ENCODE measurements around the gene ABCG8.
"Not testable (repeated sequence)": the region's sequence is repeated elsewhere in the genome, so short reads cannot be mapped to it uniquely, and the experiment has no call there.

ABCG8 gene

DNA sequence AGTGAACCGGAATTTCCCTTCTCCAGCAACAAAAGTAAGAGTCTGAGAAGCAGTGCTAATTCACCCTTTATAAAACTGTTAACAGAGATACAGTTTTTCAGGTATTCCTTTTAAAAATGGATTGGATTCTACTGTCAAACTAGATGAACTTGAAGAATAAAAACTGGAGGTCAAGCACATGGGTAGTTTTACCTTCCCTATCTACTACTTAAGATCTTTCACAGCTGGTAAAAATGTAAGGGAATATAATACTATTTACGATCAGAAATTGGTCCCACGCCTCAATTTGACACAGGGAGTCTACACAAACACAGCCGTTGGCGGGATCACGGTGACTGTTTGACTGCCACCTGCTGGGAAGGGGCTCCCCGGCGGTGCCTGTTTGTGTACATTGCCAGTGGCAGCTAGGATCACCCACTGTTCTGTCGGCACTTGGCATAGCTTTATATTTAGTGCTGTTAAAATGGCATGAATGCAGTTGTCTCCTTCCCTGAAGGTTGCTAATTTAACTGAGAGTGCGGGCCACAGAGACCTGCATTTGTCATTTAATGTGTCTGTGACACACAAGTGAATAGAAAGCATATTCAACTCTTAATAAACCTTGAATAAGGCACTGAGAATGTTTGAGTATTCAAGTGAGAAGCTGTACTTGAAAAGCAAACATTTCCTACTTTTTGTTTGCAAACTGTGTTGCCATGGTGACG lies 59.5 kb downstream of the ABCG8 start:
- Histone ChIP-seq H3K9ac (ENCODE audit: insufficient read length) (no peak overlapping the region), H3K4me3 (no peak overlapping the region), H3K27ac (peak overlapping the region; percentile 53), H3K9me3 (ENCODE audit: low read depth, low read length) (no peaks in the 10 kb centered on the region), H3K36me3 (ENCODE audit: insufficient read depth, low read length) (peaks cover 93% of the 10 kb centered on the region)
- DNase-seq (ENCODE audit: low read depth, low spot score): peak; percentile 14
- peak; percentile 29 for TF ChIP-seq FOXP2 (optimal IDR thresholded peaks at IDR 0.05; ENCODE audit: control extremely low read depth, extremely low read length, insufficient read depth)
- no peak for TF ChIP-seq EZH2 (IDR thresholded peaks at IDR 0.05)
- no peak for TF ChIP-seq POLR2AphosphoS5 (IDR thresholded peaks at IDR 0.05; ENCODE audit: borderline replicate concordance, low read depth, low read length)

DNA sequence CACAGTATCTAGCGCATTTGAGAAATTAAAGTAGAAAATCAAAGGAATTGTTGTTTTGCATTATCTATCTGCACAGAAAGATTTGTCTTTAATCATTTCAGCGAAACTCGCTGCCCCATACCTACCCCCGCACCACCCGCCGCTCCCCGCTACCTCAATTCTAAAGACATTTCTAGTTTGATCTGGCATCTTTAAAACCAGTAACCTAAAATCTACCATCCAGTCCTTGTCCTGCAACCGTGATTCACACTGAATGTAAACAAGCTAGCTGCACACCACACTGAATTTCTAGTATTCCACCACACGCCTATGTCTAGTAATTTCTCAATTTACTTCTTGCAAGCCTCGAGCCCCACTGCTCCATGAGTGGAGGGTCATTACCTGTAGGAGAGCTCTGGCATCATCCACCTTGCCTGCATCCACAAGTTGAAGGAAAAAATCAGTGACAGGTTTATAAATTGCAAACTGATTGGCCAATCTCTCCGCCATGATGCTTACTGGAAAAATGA lies 60.1 kb downstream of the ABCG8 start:
- Histone ChIP-seq H3K9me3 (ENCODE audit: low read depth, low read length) (no peaks in the 10 kb centered on the region), H3K36me3 (ENCODE audit: insufficient read depth, low read length) (peaks cover 91% of the 10 kb centered on the region), H3K9ac (ENCODE audit: insufficient read length) (no peak overlapping the region), H3K4me3 (no peak overlapping the region), H3K27ac (0 out of 2 replicates have a peak overlapping the region, but pooled peaks have one; percentile 53)
- TF ChIP-seq EZH2 (IDR thresholded peaks at IDR 0.05) (no peak), POLR2AphosphoS5 (IDR thresholded peaks at IDR 0.05; ENCODE audit: borderline replicate concordance, low read depth, low read length) (no peak), FOXP2 (optimal IDR thresholded peaks at IDR 0.05; ENCODE audit: control extremely low read depth, extremely low read length, insufficient read depth) (no peak)
- no peak for DNase-seq (ENCODE audit: low read depth, low spot score)

DNA sequence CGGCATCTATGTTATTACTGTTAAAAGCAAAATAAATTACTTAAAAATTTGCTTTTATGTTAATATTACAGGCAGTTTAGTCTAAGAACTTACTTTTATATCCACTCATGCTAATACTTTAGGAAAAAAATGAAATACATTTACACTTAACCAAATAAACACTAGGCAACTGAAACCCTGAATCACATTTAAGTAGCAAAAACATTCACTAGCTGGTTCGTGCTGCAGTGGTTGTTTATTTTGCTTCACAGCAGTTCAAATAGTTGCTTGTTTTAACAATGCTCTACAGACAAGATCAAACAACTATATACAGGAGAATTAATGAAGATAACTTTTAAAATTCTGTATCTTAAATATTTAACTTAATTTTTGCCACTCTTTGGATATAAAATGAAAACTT lies 60.8 kb downstream of the ABCG8 start:
- Histone ChIP-seq H3K9me3 (ENCODE audit: low read depth, low read length) (no peaks in the 10 kb centered on the region), H3K9ac (ENCODE audit: insufficient read length) (no peak overlapping the region), H3K36me3 (ENCODE audit: insufficient read depth, low read length) (peaks cover 91% of the 10 kb centered on the region), H3K27ac (peak overlapping the region; percentile 22; the same call in 1 of the 2 replicates), H3K4me3 (no peak overlapping the region)
- no peak for DNase-seq (ENCODE audit: low read depth, low spot score)
- no peak for TF ChIP-seq FOXP2 (optimal IDR thresholded peaks at IDR 0.05; ENCODE audit: control extremely low read depth, extremely low read length, insufficient read depth)
- no peak for TF ChIP-seq POLR2AphosphoS5 (IDR thresholded peaks at IDR 0.05; ENCODE audit: borderline replicate concordance, low read depth, low read length)
- no peak for TF ChIP-seq EZH2 (IDR thresholded peaks at IDR 0.05)

DNA sequence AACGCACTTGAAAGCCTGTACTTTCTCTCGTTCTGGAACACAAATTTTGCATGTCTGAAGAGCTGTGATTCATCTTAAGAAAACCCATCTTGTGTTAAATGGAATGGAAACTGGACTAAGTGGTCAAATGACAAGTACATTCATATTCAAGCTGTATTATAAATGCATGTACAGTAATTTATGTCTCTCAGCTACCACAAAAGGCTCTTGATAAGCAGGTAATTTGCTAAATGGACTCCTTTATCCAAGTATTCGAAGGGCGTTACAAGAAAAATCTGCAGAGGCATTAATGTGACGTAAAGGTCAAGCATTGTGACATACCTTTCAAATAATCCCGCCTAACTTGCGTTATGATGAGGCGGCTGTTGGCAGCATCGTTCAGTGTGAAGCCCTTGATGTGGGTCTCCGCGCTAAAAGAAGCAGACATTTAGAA lies 66.6 kb downstream of the ABCG8 start:
- TF ChIP-seq POLR2AphosphoS5 (IDR thresholded peaks at IDR 0.05; ENCODE audit: borderline replicate concordance, low read depth, low read length) (no peak), EZH2 (IDR thresholded peaks at IDR 0.05) (no peak), FOXP2 (optimal IDR thresholded peaks at IDR 0.05; ENCODE audit: control extremely low read depth, extremely low read length, insufficient read depth) (no peak)
- Histone ChIP-seq H3K9me3 (ENCODE audit: low read depth, low read length) (no peaks in the 10 kb centered on the region), H3K9ac (ENCODE audit: insufficient read length) (no peak overlapping the region), H3K4me3 (no peak overlapping the region), H3K27ac (no peak overlapping the region), H3K36me3 (ENCODE audit: insufficient read depth, low read length) (peaks cover 73% of the 10 kb centered on the region)
- no peak for DNase-seq (ENCODE audit: low read depth, low spot score)

DNA sequence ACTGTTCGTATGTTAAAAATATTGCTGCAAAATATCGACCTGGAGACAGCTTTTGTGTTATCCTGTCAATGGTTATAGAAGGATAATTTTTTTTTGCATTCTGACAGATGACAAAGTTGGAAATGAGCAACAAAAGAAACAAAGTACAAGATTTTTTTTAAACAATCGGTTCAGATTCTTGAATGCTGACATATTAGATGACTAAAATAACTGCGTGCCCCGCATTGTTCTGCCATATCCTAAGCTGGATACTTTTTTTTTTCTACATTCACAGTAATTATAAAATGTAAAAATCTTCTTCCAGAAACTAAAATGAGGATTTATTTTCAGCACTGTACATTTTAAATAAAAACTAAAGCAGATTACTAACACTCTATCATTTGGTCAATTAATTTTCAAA lies 67.1 kb downstream of the ABCG8 start:
- no peak for TF ChIP-seq EZH2 (IDR thresholded peaks at IDR 0.05)
- TF ChIP-seq FOXP2 (optimal IDR thresholded peaks at IDR 0.05; ENCODE audit: control extremely low read depth, extremely low read length, insufficient read depth): no peak
- TF ChIP-seq POLR2AphosphoS5 (IDR thresholded peaks at IDR 0.05; ENCODE audit: borderline replicate concordance, low read depth, low read length): no peak
- Histone ChIP-seq H3K36me3 (ENCODE audit: insufficient read depth, low read length) (peaks cover 70% of the 10 kb centered on the region), H3K9ac (ENCODE audit: insufficient read length) (no peak overlapping the region), H3K27ac (no peak overlapping the region), H3K4me3 (no peak overlapping the region), H3K9me3 (ENCODE audit: low read depth, low read length) (no peaks in the 10 kb centered on the region)
- DNase-seq (ENCODE audit: low read depth, low spot score): no peak

DNA sequence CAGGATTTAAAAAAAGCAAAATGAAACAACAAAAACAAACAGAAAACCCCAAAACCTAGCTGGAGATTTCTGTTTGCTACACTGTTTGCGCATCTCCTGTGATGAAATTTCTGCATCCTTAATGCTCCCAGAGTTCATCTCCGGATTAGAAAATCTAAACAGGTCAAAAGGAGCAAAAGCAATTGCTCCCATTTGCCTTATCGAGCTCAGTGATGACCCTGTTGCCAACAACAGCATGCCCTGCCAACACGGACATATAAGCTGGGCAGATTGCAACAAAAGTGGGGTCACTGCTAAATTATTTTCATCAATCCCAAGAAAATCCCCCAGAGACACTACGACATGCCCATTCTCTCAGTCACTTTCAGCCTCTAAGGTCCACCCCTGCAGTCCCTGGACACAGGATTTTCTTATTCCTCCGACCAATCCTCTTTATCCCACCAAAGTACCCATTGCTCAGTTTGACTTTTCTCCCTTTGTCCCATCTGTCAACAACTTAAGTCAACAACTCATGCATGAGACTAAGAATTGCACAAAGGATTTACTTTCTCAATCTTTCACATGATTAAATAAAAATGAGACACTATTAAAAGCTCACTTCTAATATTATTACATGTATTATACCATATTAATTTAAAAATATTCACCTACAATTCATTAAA lies 67.8 kb downstream of the ABCG8 start:
- TF ChIP-seq EZH2 (IDR thresholded peaks at IDR 0.05) (no peak), FOXP2 (optimal IDR thresholded peaks at IDR 0.05; ENCODE audit: control extremely low read depth, extremely low read length, insufficient read depth) (no peak), POLR2AphosphoS5 (IDR thresholded peaks at IDR 0.05; ENCODE audit: borderline replicate concordance, low read depth, low read length) (no peak)
- Histone ChIP-seq H3K9me3 (ENCODE audit: low read depth, low read length) (no peaks in the 10 kb centered on the region), H3K27ac (no peak overlapping the region), H3K9ac (ENCODE audit: insufficient read length) (no peak overlapping the region), H3K4me3 (no peak overlapping the region), H3K36me3 (ENCODE audit: insufficient read depth, low read length) (peaks cover 70% of the 10 kb centered on the region)
- DNase-seq (ENCODE audit: low read depth, low spot score): no peak

DNA sequence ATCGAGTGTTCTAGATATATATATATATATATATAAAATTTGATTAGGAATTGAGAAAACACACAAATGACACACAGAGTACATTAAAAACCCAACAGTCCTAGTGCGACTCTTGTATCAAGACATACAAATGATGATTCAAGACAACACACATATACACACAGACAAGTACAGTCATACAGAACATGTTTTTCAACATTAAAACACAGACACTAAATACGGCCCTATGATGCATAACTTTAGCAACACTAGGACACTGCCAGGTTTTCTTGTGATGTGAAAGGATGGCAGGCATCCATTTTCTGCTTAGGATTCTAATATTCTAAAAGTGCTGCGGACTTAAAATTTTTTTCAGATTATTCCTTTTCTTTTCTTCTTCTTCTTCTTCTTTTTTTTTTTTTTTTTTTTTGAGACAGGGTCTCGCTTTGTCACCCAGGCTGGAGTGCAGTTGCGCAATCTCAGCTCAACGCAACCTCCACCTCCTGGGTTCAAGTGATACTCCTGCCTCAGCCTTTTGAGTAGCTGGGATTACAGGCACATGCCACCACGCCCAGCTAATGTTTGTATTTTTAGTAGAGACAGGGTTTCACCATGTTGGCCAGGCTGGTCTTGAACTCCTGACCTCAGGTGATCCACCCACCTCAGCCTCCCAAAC lies 72.5 kb downstream of the ABCG8 start:
- H3K36me3 ChIP-seq (ENCODE audit: insufficient read depth, low read length): peaks cover 71% of the 10 kb centered on the region
- not testable (repeated sequence) for H3K4me3 ChIP-seq; H3K9ac ChIP-seq (ENCODE audit: insufficient read length); DNase-seq (ENCODE audit: low read depth, low spot score); H3K9me3 ChIP-seq (ENCODE audit: low read depth, low read length); H3K27ac ChIP-seq

DNA sequence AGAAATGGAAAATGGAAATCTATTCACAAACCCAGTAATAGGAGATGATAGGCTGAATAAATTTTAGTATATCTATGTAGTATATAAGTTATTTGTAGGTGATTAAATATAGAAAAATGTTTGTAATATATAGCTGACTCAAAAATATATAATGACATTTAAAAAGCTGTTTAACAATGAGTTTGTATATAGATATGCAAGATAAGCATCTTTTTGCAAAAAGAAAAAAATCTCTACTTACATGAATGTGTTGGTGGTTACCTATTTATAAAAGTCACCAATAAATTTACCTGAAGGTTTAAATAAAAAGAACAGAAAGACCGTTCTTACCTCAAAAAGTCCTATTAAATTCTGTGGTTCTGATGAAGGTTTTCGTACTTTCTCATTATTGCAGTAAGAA lies 85.7 kb downstream of the ABCG8 start:
- Histone ChIP-seq H3K9ac (ENCODE audit: insufficient read length) (no peak overlapping the region), H3K9me3 (ENCODE audit: low read depth, low read length) (no peaks in the 10 kb centered on the region), H3K27ac (0 out of 2 replicates have a peak overlapping the region, but pooled peaks have one; percentile 28), H3K4me3 (no peak overlapping the region), H3K36me3 (ENCODE audit: insufficient read depth, low read length) (peaks cover 85% of the 10 kb centered on the region)
- DNase-seq (ENCODE audit: low read depth, low spot score): no peak
- no peak for TF ChIP-seq POLR2AphosphoS5 (IDR thresholded peaks at IDR 0.05; ENCODE audit: borderline replicate concordance, low read depth, low read length)
- TF ChIP-seq EZH2 (IDR thresholded peaks at IDR 0.05): no peak
- TF ChIP-seq FOXP2 (optimal IDR thresholded peaks at IDR 0.05; ENCODE audit: control extremely low read depth, extremely low read length, insufficient read depth): no peak
